C4-2B (cell line): ENCODE data around the gene C10orf71.

Experiments used
- ZFX ChIP-seq: fragments of 450-650 bp; IDR thresholded peaks from 2 replicates; pipeline ENCODE4 v1.6.1; 2017
- TF ChIP-seq, protein P1 (sequence below): fragments of 450-650 bp; conservative IDR thresholded peaks from 2 replicates; pipeline ENCODE4 v1.5.1; 2017; ENCODE audit warnings: mild to moderate bottlenecking

- TF ChIP-seq, protein P1, sequence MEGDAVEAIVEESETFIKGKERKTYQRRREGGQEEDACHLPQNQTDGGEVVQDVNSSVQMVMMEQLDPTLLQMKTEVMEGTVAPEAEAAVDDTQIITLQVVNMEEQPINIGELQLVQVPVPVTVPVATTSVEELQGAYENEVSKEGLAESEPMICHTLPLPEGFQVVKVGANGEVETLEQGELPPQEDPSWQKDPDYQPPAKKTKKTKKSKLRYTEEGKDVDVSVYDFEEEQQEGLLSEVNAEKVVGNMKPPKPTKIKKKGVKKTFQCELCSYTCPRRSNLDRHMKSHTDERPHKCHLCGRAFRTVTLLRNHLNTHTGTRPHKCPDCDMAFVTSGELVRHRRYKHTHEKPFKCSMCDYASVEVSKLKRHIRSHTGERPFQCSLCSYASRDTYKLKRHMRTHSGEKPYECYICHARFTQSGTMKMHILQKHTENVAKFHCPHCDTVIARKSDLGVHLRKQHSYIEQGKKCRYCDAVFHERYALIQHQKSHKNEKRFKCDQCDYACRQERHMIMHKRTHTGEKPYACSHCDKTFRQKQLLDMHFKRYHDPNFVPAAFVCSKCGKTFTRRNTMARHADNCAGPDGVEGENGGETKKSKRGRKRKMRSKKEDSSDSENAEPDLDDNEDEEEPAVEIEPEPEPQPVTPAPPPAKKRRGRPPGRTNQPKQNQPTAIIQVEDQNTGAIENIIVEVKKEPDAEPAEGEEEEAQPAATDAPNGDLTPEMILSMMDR: no peak
- TF ChIP-seq ZFX: no peak
Observed at GRCh38 chr10:49298671-49298982, 343 bp upstream of the C10orf71 start.
